ENCODE data around the gene STK17B. TPM values are rescaled to one million over a fixed set of nuclear protein-coding genes. Genes with fewer than 3 reads are reported as not detected.

Gene STK17B
- total and polyA plus RNA-seq, 9 of the 15 experiments (the other 6 are each of a cell fraction or from before 2014, with no cell fraction given): 2.3 to 17.7 (median 8.5) TPM

DNA sequence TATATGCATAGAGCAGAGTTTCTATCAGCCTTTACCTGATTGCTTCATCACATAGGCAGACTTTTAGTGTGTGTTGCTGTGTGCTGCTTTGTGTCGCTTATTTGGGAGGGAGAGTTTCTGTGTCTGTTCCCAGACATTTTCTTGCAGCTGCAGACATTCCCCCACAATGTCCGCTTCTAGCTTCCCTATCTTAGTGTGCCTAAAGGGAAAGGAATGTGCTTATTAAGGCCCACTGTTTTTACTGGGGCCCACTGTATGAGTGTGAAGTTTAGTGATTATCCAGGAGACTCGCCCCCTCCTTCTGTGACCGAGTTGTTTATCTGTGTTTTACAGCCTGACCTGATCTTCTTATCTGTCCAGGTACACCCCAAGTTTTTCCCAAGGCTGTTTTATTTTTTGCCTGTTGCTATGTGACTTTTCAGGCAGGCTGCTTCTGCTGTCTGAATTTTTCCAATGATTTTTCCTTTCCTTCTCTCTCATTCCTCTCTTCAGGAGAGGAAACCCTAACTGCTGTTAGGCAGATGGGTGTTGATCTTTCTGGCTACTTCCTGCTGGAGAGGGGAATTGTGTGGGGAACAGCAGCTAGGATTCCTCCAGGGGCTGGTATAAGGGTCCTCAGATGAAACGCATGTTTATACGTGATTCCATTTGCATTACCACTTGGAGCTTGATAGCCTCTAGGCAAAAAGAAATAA lies 47.6 kb downstream of the STK17B start (continued):
- TF ChIP-seq, protein P1, sequence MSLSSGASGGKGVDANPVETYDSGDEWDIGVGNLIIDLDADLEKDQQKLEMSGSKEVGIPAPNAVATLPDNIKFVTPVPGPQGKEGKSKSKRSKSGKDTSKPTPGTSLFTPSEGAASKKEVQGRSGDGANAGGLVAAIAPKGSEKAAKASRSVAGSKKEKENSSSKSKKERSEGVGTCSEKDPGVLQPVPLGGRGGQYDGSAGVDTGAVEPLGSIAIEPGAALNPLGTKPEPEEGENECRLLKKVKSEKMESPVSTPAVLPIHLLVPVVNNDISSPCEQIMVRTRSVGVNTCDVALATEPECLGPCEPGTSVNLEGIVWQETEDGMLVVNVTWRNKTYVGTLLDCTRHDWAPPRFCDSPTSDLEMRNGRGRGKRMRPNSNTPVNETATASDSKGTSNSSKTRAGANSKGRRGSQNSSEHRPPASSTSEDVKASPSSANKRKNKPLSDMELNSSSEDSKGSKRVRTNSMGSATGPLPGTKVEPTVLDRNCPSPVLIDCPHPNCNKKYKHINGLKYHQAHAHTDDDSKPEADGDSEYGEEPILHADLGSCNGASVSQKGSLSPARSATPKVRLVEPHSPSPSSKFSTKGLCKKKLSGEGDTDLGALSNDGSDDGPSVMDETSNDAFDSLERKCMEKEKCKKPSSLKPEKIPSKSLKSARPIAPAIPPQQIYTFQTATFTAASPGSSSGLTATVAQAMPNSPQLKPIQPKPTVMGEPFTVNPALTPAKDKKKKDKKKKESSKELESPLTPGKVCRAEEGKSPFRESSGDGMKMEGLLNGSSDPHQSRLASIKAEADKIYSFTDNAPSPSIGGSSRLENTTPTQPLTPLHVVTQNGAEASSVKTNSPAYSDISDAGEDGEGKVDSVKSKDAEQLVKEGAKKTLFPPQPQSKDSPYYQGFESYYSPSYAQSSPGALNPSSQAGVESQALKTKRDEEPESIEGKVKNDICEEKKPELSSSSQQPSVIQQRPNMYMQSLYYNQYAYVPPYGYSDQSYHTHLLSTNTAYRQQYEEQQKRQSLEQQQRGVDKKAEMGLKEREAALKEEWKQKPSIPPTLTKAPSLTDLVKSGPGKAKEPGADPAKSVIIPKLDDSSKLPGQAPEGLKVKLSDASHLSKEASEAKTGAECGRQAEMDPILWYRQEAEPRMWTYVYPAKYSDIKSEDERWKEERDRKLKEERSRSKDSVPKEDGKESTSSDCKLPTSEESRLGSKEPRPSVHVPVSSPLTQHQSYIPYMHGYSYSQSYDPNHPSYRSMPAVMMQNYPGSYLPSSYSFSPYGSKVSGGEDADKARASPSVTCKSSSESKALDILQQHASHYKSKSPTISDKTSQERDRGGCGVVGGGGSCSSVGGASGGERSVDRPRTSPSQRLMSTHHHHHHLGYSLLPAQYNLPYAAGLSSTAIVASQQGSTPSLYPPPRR (CRISPR knock-in tag; IDR thresholded peaks at IDR 0.05; ENCODE audit: borderline replicate concordance): no peak
- TF ChIP-seq ZNF780A (CRISPR knock-in tag; IDR thresholded peaks at IDR 0.05) (no peak), ZZZ3 (IDR thresholded peaks at IDR 0.05) (no peak), GATAD2B (IDR thresholded peaks at IDR 0.05; ENCODE audit: borderline replicate concordance) (0 out of 2 replicates have a peak, but pooled peaks have one; percentile 37), SRSF9 (IDR thresholded peaks at IDR 0.05; ENCODE audit: borderline replicate concordance, low read depth, low read length) (no peak), NFYB (IDR thresholded peaks at IDR 0.05; ENCODE audit: extremely low read depth, insufficient read length) (no peak), MEF2D (tag; conservative IDR thresholded peaks at IDR 0.05; ENCODE audit: low read depth) (no peak), EZH2 (IDR thresholded peaks at IDR 0.05; ENCODE audit: borderline replicate concordance, low read depth, low read length) (no peak), ZNF140 (CRISPR knock-in tag; IDR thresholded peaks at IDR 0.05) (no peak), ZNF253 (CRISPR knock-in tag; conservative IDR thresholded peaks at IDR 0.05) (no peak), PHB (CRISPR knock-in tag; IDR thresholded peaks at IDR 0.05) (no peak), L3MBTL2 (IDR thresholded peaks at IDR 0.05) (no peak), FOXJ2 (tag; IDR thresholded peaks at IDR 0.05) (peak; percentile 92), SAP30 (IDR thresholded peaks at IDR 0.05; ENCODE audit: borderline replicate concordance, insufficient read depth, low read depth, low read length, poor library complexity, severe bottlenecking) (no peak), CTBP1 (IDR thresholded peaks at IDR 0.05; ENCODE audit: borderline replicate concordance) (peak; percentile 63; the same call in 1 of the 2 replicates), ETV6 (IDR thresholded peaks at IDR 0.05; ENCODE audit: borderline replicate concordance in 1 of 2, low read depth in 2 of 2, low read length in 1 of 2) (0 out of 4 replicates have a peak, but pooled peaks of 1 of the 2 experiments have one; percentile 47), ETV6 (CRISPR knock-in tag; IDR thresholded peaks at IDR 0.05; ENCODE audit: borderline replicate concordance) (no peak)
- TF ChIP-seq, protein P2, sequence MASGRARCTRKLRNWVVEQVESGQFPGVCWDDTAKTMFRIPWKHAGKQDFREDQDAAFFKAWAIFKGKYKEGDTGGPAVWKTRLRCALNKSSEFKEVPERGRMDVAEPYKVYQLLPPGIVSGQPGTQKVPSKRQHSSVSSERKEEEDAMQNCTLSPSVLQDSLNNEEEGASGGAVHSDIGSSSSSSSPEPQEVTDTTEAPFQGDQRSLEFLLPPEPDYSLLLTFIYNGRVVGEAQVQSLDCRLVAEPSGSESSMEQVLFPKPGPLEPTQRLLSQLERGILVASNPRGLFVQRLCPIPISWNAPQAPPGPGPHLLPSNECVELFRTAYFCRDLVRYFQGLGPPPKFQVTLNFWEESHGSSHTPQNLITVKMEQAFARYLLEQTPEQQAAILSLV (tag; IDR thresholded peaks at IDR 0.05): no peak
- TF ChIP-seq, protein P3, sequence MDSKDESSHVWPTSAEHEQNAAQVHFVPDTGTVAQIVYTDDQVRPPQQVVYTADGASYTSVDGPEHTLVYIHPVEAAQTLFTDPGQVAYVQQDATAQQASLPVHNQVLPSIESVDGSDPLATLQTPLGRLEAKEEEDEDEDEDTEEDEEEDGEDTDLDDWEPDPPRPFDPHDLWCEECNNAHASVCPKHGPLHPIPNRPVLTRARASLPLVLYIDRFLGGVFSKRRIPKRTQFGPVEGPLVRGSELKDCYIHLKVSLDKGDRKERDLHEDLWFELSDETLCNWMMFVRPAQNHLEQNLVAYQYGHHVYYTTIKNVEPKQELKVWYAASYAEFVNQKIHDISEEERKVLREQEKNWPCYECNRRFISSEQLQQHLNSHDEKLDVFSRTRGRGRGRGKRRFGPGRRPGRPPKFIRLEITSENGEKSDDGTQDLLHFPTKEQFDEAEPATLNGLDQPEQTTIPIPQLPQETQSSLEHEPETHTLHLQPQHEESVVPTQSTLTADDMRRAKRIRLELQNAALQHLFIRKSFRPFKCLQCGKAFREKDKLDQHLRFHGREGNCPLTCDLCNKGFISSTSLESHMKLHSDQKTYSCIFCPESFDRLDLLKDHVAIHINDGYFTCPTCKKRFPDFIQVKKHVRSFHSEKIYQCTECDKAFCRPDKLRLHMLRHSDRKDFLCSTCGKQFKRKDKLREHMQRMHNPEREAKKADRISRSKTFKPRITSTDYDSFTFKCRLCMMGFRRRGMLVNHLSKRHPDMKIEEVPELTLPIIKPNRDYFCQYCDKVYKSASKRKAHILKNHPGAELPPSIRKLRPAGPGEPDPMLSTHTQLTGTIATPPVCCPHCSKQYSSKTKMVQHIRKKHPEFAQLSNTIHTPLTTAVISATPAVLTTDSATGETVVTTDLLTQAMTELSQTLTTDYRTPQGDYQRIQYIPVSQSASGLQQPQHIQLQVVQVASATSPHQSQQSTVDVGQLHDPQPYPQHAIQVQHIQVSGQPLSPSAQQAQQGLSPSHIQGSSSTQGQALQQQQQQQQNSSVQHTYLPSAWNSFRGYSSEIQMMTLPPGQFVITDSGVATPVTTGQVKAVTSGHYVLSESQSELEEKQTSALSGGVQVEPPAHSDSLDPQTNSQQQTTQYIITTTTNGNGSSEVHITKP (IDR thresholded peaks at IDR 0.05; ENCODE audit: partially characterized antibody): peak; percentile 71
